Activated CD4-positive, alpha-beta T cell treated with anti-CD3 and anti-CD28 coated beads for 1 hour (primary cell): Measurements from ENCODE around the gene TYK2.
"Not testable (repeated sequence)": the region's sequence is repeated elsewhere in the genome, so short reads cannot be mapped to it uniquely, and the experiment has no call there.

Experiments used
- DNase-seq: peaks from one replicate; pipeline ENCODE4 v3.0.0-alpha.2; 2020

The TYK2 gene

GRCh38 chr19:10368101-10368803, 12.1 kb downstream of the TYK2 start:
- no peak for DNase-seq

GRCh38 chr19:10366950-10367512, 13.3 kb downstream of the TYK2 start:
- not testable (repeated sequence) for DNase-seq

GRCh38 chr19:10365518-10365917, 14.9 kb downstream of the TYK2 start:
- DNase-seq, result no peak

GRCh38 chr19:10364644-10365043, 15.7 kb downstream of the TYK2 start:
- DNase-seq, result no peak

GRCh38 chr19:10363789-10364281, 16.5 kb downstream of the TYK2 start:
- no peak for DNase-seq

GRCh38 chr19:10362259-10362658, 18.1 kb downstream of the TYK2 start:
- DNase-seq, result no peak

GRCh38 chr19:10361569-10362011, 18.8 kb downstream of the TYK2 start:
- no peak for DNase-seq

GRCh38 chr19:10356431-10356830, 23.9 kb downstream of the TYK2 start:
- DNase-seq, result no peak

- peak; percentile 26 for DNase-seq
Measured at GRCh38 chr19:10353793-10354391, 26.5 kb downstream of the TYK2 start.

- DNase-seq, result no peak
Measured at GRCh38 chr19:10352764-10353671, 27.4 kb downstream of the TYK2 start.

- no peak for DNase-seq
Measured at GRCh38 chr19:10346509-10346908, 33.9 kb downstream of the TYK2 start.

- no peak for DNase-seq
Measured at GRCh38 chr19:10344780-10345179, 35.6 kb downstream of the TYK2 start.

- no peak for DNase-seq
Measured at GRCh38 chr19:10343495-10343894, 36.9 kb downstream of the TYK2 start.

GRCh38 chr19:10339977-10340376, 40.4 kb downstream of the TYK2 start:
- DNase-seq, result no peak

GRCh38 chr19:10339380-10339960, 40.9 kb downstream of the TYK2 start, which contains the start of gene ICAM3:
Gene ICAM3, minus strand, starts transcription at chr19:10339624. Its CDS starts 10 bp downstream, at chr19:10339614.
- peak; percentile 49 for DNase-seq

GRCh38 chr19:10338940-10339339, 41.4 kb downstream of the TYK2 start:
- no peak for DNase-seq

GRCh38 chr19:10336725-10337124, 43.6 kb downstream of the TYK2 start:
- not testable (repeated sequence) for DNase-seq

- DNase-seq, result no peak
Measured at GRCh38 chr19:10335352-10335985, 44.9 kb downstream of the TYK2 start.

- no peak for DNase-seq
Measured at GRCh38 chr19:10334588-10335351, 45.6 kb downstream of the TYK2 start.

- no peak for DNase-seq
Measured at GRCh38 chr19:10333758-10334587, 46.4 kb downstream of the TYK2 start.
